Raji (cell line): Measurements from ENCODE around the gene GJB3.

Experiments used
- POLR2A ChIP-seq: IDR thresholded peaks from 2 replicates; pipeline ENCODE4 v1.6.1; 2011; ENCODE audit warnings: low read depth, low read length, control low read depth; ENCODE audit not compliant: insufficient read depth

Gene GJB3

DNA sequence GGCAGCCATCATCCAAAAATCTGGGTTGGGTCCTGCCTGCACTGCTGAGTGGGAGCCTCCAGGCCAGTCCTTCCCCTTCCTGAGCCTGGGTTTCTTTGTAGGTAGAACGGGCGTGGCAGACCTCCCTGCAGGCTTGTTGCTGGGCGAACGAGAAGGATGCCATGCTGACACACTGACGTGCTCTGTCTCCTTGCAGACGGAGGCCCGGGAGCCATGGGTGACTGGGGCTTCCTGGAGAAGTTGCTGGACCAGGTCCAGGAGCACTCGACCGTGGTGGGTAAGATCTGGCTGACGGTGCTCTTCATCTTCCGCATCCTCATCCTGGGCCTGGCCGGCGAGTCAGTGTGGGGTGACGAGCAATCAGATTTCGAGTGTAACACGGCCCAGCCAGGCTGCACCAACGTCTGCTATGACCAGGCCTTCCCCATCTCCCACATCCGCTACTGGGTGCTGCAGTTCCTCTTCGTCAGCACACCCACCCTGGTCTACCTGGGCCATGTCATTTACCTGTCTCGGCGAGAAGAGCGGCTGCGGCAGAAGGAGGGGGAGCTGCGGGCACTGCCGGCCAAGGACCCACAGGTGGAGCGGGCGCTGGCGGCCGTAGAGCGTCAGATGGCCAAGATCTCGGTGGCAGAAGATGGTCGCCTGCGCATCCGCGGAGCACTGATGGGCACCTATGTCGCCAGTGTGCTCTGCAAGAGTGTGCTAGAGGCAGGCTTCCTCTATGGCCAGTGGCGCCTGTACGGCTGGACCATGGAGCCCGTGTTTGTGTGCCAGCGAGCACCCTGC lies 13.2 kb downstream of the GJB3 start:
- TF ChIP-seq POLR2A, result no peak

- no peak for TF ChIP-seq POLR2A
These were observed 13.8 kb downstream of the GJB3 start for GRCh38 chr1:34794790-34795180.

DNA sequence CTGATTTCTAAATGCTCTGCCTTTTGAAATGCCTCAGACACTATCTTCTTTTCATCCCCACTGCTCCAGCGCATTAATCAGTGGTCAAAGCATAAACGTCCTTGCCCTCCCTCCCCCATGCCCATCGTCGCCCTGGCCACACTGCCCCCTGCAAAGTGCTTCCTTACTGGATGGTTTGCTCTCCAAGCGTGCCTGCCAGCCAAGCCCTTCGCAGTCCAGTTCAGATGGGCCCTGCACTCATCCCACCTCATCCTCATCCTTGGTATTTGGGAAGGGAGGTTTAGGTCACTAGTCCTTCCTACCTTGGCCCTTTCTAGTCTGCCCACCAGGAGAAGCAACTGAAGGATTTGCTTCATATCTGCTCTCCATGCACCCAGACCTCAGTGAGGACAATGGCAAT lies 14.9 kb downstream of the GJB3 start:
- no peak for TF ChIP-seq POLR2A

DNA sequence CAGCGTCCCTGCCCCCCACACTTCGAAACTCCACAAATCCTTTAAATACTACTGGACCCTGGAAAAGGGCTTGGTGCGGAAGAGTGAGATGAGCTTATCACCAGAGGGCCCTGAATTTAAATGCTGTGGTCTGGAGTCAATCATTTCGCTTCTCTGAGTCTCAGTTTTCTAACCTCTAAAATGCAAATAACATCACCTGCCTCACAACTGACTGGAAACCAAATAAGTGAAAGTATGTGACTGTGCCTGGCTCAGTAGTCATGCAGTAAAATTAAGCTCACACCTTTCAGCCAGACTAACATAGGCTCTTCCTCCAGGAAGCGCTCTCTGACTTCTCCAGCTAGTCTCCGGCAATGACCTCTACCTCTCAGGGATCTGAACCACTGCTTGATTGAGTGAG lies 16.0 kb downstream of the GJB3 start:
- no peak for TF ChIP-seq POLR2A

DNA sequence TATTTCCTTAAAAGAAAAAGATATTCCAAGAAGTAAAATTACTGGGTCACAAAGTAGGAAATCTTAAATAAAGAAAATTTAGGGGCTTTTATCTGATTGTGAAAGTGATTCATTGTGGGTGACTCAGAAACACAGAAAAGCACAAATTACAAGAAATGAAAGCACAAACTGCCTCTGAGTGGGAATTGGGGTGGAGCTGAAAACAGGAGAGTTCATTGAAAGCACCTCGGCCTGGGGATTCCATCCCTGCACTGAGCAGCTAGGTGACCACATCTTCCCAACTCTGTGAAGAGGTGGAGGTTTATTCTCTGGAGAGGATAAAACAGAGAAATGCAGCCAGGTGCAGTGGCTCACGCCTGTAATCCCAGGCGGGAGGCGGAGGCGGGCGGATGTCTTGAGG lies 19.2 kb downstream of the GJB3 start:
- no peak for TF ChIP-seq POLR2A

GRCh38 chr1:34803770-34804169 lies 22.8 kb downstream of the GJB3 start:
- TF ChIP-seq POLR2A, result no peak

GRCh38 chr1:34806396-34806795 lies 25.4 kb downstream of the GJB3 start:
- TF ChIP-seq POLR2A, result no peak

- no peak for TF ChIP-seq POLR2A
These were observed 27.2 kb downstream of the GJB3 start for GRCh38 chr1:34808051-34808810.

- no peak for TF ChIP-seq POLR2A
These were observed 35.3 kb downstream of the GJB3 start for GRCh38 chr1:34816332-34816731.

DNA sequence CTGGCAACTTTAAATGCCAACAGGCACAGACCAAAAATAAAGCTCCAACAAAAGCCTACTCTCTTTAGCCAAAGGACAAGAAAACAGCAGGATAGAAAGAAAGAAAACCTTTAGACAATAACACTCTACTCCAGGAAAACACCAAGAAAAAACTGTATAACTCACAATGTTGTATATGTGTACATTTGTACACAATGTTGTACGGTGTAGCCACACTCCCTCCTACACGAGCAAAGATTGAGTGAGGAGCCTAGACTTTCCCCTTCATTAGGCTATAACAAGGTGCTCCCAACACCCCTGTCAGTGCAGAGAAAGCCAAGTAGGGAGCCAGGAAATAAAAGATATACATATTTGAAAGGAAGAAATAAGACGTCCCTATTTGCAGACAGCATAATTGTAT lies 35.8 kb downstream of the GJB3 start:
- TF ChIP-seq POLR2A, result no peak

- no peak for TF ChIP-seq POLR2A
These were observed 41.2 kb downstream of the GJB3 start for GRCh38 chr1:34822202-34822601.

- TF ChIP-seq POLR2A, result no peak
These were observed 43.9 kb downstream of the GJB3 start for GRCh38 chr1:34824817-34825454.

DNA sequence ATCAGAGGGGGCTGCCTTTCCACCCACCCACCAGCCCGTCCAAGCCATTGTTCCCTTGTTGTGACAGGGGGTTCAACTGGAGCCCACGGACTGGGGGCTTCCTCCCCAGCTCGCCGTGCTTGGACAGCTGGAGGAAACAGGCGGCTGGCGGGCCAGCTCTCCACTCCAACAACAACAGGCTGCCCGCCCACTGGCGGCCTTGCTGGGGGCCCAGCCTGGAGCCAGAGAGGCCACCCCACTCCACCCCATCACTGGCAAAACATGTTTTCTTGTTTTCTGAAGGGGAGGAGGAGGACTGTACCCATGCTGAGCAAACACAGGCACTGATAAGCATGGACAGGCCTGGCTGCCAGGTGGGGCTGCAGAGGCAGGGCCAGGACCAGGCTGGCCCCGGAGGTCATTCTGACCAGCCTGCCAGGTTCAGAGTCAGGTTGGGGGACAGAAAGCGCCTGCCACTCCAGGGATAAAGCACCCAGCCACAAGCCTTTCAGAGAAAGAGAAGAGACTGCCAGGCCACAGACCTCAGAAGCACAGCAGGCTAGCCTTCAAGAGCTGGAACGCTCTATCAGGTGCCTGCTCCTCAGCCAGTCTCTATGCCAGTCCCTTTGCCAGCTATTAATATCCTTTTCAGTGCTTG lies 44.6 kb downstream of the GJB3 start:
- no peak for TF ChIP-seq POLR2A

DNA sequence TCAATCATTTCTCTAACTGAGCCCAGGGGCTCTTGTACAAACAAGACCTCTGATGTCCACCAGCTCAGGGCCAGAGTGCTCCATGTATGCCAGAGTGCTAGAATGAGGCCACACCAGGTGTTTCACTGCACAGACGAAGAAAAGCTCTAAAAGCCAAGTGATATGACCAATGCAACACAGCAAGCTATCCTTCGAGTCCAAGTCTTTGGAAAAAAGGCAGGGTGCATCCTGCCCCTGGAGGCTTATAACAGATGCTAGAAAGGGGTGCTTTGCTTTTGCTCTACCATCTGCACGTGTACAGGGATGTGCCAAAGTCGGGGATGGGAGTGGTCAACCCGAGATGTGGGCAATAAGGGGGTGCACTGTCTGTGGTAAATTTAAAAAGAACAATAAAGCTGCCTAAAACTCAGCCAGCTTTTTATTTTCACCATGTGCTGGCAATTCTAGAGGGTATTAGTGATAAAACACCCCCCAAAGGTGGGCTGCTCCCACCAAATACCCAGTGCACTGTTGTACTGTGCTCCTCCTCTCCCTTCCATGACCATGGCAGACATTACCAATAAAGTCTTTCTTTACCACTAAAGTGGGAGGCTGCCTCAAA lies 46.4 kb downstream of the GJB3 start:
- no peak for TF ChIP-seq POLR2A

DNA sequence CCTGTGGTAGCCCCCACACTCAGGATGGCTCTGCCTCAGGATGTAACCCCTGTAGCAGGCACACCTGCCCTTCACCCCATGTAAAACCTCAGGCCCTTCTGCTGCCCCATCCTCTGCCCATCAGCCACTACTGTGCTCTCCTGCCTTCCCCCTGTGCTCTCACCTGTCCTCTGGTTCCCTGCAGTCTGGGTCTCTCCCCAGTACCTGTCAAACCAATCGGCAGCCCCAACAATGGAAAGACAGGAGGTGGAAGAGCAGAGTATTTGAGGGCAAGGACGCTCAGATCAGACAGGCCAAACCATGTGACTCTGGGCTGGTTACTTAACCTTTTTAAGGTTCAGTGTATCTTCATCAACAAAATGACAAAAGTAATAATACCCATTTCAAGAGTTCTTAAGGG lies 47.6 kb downstream of the GJB3 start:
- no peak for TF ChIP-seq POLR2A
